NCI-H446 treated with DMSO at 0.1 percent for 48 hours (cell line): ENCODE data around the gene SLC2A9.
"Not testable (repeated sequence)": the region's sequence is repeated elsewhere in the genome, so short reads cannot be mapped to it uniquely, and the experiment has no call there.

Source experiments
- DNase-seq: peaks from one replicate; lab custom pipeline; 2025; lab: John Stamatoyannopoulos, UW

SLC2A9 gene

GRCh38 chr4:9926586-9926985, 94.7 kb downstream of the SLC2A9 start:
- no peak for DNase-seq

DNA sequence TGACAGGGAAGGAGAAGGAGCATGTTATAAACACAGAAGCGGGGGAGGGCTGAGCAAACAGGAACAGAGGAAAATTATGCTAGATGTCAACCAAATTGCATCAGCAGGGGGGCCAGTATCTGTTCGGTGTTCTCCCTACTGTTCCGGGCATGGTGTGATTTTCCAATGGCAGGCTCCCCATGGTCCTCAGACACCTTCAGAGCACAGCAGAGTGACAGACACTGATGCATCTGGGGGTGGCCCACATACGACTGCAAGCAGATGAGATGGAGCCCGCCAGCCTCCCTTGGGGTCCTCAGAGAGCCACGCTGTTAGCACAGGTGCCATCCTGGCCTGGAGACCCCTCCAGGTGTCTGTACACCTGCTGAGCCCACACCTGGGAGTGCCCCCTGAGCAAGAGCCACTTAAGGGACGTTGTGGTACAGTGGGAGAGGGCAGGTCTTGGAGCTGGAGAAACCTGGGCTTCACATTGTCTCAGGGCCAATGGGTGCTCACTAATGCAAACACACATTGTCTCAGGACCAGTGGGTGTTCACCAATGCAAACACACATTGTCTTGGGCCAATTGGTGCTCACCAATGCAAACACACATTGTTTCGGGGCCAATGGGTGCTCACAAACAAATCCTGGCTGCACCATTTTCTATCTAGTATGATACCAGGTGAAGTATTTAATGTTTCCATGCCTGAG, 95.4 kb downstream of the SLC2A9 start:
- DNase-seq: no peak

- DNase-seq: peak; percentile 12
Measured at GRCh38 chr4:9924750-9925149, 96.5 kb downstream of the SLC2A9 start.

DNA sequence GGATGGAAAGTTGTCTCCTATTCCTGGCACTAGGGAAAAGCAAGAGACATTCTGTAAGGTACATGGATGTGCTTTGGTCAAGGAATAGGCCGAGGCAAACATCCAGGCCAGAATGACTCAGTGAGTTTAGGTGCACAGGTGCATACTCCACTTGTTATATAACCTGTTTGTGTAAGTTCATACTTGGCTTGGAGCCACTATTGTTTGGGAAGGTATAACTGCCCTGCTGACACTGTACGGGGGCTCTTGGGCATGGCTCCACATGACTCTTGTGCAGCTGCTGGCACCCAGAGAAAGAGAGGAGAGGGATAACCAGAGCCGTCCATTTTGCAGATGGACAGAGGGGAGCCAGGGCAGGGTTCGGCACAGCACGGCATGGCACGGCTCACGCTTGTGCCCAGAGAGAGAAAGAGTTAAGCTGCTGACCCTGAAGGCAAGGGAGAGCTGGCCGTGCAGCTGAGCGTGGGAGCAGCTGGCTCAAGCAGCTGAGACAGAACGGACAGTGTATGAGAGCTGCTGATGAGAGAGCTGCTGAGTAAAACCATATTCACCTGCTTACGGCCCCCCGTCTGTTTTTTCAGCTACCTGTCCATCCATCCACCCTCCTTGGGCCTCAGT, 98.0 kb downstream of the SLC2A9 start:
- no peak for DNase-seq

- DNase-seq: no peak
Measured at GRCh38 chr4:9921326-9921725, 100.0 kb downstream of the SLC2A9 start.

GRCh38 chr4:9920029-9920428, 101.3 kb downstream of the SLC2A9 start:
- no peak for DNase-seq

DNA sequence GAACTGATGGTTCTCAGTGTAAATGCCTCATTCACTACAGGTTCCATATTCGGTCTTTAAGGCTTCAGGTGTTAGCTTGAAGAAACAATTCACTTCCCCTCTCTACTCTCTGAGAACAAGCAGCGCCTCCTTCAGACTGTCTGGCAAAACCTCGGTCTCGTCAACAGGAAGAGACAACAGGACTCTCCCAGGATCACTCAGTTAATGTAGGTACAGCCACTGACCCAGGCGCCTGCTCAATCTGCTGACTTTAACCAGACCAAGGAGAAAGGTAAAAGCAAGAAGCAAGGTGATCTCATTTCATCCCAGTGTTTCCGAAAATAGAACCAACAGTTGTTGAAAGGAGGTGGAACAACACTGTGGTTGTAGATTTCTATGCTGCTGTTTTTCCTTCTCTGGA, 102.2 kb downstream of the SLC2A9 start:
- no peak for DNase-seq

GRCh38 chr4:9918484-9918883, 102.8 kb downstream of the SLC2A9 start:
- no peak for DNase-seq

DNA sequence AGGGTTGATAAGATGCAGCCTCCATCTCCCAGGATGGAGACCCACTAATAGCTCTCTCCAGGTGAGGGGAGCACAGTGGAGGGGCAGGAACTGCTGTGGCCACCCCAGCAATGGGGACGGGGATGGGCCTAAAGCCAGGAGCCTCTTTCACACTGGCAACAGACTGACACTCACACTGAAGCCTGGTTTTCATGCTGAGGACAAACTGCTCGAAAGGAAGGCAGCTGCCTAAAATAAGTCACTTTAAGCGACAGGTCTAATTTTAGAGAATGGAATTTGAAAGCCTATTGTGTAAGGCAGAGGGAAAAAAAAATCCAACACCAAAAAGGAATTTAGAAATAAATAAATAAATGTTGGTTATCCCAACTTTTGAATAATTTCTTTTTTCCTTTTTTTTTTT, 104.4 kb downstream of the SLC2A9 start:
- DNase-seq: no peak

GRCh38 chr4:9916346-9916745, 105.0 kb downstream of the SLC2A9 start:
- no peak for DNase-seq

GRCh38 chr4:9913846-9914245, 107.5 kb downstream of the SLC2A9 start:
- DNase-seq: no peak

DNA sequence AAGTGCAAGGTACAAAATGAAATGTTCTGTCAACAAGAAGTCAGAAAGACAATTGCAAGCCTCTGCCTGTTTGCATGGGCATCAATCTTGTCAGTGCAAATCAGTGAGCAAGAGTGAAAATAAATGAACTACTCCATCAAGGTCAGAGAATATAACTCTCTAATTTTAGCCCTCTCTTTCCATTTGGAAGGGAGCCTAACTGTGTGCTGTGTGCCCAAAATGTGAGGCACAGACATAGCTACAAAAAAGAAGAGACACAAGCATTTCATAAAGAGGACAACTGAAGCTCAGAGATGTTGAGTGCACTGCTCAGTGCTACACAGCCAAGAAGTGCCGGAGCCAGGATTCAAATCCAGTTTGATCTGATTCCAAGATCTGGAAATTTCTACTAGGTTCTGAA, 114.3 kb downstream of the SLC2A9 start:
- DNase-seq: no peak

DNA sequence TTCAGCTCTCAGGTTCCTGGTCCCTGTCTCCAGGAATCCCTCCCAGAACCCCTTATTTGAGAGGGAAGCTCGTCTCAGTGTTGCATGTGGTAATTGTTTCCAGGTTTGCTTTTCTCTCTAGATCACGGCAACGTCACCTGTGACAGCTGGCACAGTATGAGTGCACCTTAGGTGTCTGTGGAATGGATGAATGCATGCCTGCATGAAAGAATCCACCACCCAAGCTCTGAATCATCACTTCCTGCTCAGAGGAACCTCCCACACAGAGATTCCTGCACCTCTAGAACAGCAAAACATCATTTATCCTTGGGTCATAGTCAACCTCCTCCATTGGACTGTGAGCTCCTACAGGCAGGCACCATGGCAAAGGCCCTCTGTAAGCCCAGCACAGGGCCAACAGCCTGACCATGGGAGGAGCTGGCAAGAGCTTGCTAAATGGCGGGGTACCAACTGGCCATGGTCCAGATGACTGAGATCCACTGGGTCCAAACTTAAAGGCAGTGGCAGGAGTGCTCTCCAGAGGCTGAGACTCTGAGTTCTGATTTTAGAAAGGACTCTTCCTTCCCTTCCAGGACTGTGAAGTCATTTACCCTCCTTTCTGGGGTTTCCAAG, 116.2 kb downstream of the SLC2A9 start:
- no peak for DNase-seq

- DNase-seq: no peak
Measured at GRCh38 chr4:9903317-9903716, 118.0 kb downstream of the SLC2A9 start.

GRCh38 chr4:9901257-9901656, 120.0 kb downstream of the SLC2A9 start:
- DNase-seq: no peak

DNA sequence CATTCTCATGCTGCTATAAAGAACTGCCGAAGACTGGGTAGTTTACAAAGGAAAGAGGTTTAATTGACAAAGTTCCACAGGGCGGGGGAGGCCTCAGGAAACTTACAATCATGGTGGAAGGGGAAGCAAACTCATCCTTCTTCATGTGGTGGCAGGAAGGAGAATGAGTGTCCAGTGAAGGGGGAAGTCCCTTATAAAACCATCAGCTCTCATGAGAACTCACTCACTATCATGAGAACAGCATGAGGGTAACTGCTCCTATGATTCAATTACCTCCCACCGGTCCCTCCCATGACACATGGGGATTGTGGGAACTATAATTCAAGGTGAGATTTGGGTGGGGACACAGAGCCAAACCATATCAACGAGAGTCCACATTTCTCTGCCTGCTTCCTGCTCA, 120.7 kb downstream of the SLC2A9 start:
- not testable (repeated sequence) for DNase-seq

DNA sequence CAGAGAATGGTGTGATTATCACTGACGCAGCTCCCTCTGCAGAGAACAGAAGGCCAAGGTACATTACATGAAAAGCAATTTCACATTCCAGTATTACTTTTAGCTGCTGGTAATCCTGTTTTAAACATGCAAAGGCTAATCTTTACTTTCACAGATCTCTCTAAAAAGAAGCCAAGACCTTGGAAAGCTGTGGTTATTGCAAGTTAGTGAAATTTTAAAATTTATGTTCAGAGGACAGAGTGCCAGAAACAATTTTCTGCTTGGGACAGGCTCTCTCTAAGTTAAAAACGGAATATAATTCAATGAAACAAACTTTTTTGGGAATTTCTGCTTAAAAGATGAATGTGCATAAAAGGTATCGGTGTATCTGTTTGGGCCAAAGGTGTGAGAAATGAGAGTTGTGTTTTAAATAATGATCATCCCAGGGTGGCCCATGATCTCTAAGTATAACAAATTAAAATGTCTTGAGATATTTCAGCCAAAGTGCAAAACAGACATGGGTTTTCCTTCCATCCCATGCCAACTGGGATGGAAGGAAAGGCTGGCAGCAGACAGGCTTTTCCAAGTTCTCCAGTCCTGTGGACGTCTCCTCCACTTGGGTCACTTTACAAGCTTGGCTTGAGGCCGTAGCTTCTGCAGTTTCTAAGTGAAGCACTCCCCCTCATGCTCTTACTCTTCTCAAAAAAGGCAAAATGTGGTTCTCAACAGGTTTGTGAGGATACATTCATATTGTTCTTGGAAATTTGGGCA, 121.8 kb downstream of the SLC2A9 start:
- no peak for DNase-seq

GRCh38 chr4:9898596-9899305, 122.5 kb downstream of the SLC2A9 start:
- no peak for DNase-seq

- DNase-seq: no peak
Measured at GRCh38 chr4:9895333-9895705, 126.0 kb downstream of the SLC2A9 start.

DNA sequence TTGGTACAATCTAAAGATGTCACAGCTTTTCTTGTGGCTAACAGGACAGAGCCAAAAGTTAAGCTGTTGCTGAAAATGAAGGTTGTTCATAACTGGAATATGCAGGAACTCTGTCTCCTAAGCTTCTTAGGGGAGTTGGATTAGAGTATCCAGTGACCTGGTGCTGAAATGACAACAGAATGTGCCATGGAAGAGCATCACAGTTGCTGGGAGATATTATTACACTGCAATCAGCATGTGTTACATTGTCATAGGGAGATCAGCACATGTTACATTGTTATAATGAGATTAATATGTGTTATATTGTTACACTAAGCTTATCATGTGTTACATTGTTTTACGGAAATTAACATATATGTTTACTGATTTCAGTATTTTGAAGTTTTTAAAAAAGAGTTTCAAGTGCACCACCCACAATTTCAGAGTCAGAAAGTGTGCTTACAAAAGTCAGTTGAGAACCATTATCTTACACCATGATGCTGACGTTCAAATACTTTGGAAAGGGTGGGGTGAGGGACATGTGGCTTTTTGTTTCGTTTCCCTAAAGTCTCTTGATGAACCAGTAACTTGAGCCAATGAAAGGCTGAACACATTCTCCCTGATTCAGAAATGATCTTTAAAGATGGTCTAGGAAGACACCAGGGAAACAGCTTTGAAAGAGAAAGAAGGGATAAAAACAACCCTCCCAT, 126.5 kb downstream of the SLC2A9 start:
- DNase-seq: no peak

DNA sequence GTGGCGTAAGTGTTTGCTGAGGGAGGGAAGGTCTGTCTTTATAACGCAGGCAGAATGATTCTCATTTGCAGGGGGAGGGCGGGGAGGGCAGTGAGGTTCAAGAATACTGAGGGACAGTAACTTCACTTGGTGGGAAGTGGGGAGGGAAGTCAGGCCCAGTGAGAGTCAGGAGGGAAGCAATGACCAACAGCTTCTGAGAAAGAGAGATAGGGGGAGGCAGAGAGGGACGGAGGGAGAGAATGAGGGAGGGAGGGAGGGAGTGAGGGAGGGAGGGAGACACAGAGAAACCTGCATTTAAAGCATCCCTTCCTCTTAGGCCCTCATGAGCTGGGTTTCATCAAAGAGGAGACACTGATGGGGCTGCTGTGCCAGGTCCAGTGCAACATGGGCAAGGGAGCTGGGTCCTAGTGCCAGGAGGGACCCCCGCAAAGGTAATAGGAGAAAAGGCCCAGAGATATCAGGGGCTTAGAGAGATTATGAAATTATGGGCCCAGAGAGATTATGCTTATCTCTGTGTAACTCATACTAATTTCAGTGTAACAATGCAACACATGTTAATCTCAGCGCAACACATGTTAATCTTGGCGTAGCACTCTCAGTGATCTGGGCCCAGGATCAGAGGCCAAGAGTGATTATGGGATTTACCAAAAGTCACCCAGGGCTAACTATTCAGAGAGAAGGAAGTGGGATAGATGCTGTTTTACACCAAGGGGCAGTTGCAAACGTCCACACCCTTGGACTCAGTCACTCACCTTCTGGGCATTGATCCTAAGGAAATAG, 127.8 kb downstream of the SLC2A9 start:
- DNase-seq: no peak
